Measurements from ENCODE around the gene LRRN3. TPM values are rescaled to one million over a fixed set of nuclear protein-coding genes. Genes with fewer than 3 reads are reported as not detected.
A peak's percentile ranks its signal among the peaks of the same experiment; 100 is the strongest.

The LRRN3 gene
- total and polyA plus RNA-seq, 2 experiments from 2014 or later = 0.40 TPM; not detected in 1

- TF ChIP-seq REST (IDR thresholded peaks at IDR 0.05; ENCODE audit: unreplicated experiment) (no peak), ETS1 (IDR thresholded peaks at IDR 0.05) (no peak)
Observed at GRCh38 chr7:111074071-111074747, 16.7 kb upstream of the LRRN3 start (continued).

- Histone ChIP-seq H3K27ac (ENCODE audit: low read depth) (no peak overlapping the region), H4K20me1 (replicated peaks; ENCODE audit: insufficient read depth) (no peaks in the 10 kb centered on the region), H3F3A (replicated peaks; ENCODE audit: low read depth) (no peaks in the 10 kb centered on the region), H3K4me3 (no peak overlapping the region), H3K4me2 (0 out of 2 replicates have a peak overlapping the region, but pooled peaks have one; percentile 1), H2AFZ (no peak overlapping the region), H3K79me2 (replicated peaks; ENCODE audit: insufficient read depth) (no peaks in the 10 kb centered on the region), H3K9me2 (ENCODE audit: insufficient read depth) (no peaks in the 10 kb centered on the region), H3K36me3 (ENCODE audit: insufficient read depth) (no peaks in the 10 kb centered on the region), H3K27me3 (ENCODE audit: insufficient read depth) (no peaks in the 10 kb centered on the region), H3K4me1 (ENCODE audit: insufficient read depth) (peaks cover 30% of the 10 kb centered on the region)
- H3K36me3 Mint-ChIP-seq (ENCODE audit: low read depth) = no peaks in the 10 kb centered on the region; the same call in 2 of the 3 replicates
- ATAC-seq (no peak), DNase-seq (ENCODE audit: low spot score) (no peak)
- H3K9me3 Mint-ChIP-seq = no peaks in the 10 kb centered on the region
- H3K4me1 Mint-ChIP-seq = peaks cover 32% of the 10 kb centered on the region
- no peak overlapping the region for H3K27ac Mint-ChIP-seq
- H3K4me3 Mint-ChIP-seq = no peak overlapping the region
- H3K27me3 Mint-ChIP-seq (ENCODE audit: insufficient read depth, low read depth, poor library complexity) = no peaks in the 10 kb centered on the region
- TF ChIP-seq ZNF462 (CRISPR knock-in tag; IDR thresholded peaks at IDR 0.05) = no peak
- TF ChIP-seq JUNB (IDR thresholded peaks at IDR 0.05; ENCODE audit: unreplicated experiment) = no peak
- no peak for TF ChIP-seq POLR2AphosphoS5 (IDR thresholded peaks at IDR 0.05; ENCODE audit: low read depth)
- TF ChIP-seq CREB1 (CRISPR knock-in tag; IDR thresholded peaks at IDR 0.05; ENCODE audit: low read depth) = no peak
- no peak for TF ChIP-seq ZNF331 (CRISPR knock-in tag; IDR thresholded peaks at IDR 0.05; ENCODE audit: low read depth)
- no peak for TF ChIP-seq NANOG (IDR thresholded peaks at IDR 0.05; ENCODE audit: borderline replicate concordance)
- no peak for TF ChIP-seq STAT1 (IDR thresholded peaks at IDR 0.05; ENCODE audit: unreplicated experiment)
- no peak for TF ChIP-seq ETS1 (IDR thresholded peaks at IDR 0.05)
- TF ChIP-seq EZH2phosphoT487 (IDR thresholded peaks at IDR 0.05; ENCODE audit: unreplicated experiment) = no peak
Observed at GRCh38 chr7:111074748-111075146, 16.2 kb upstream of the LRRN3 start.

Measured in GM23338 (cell line).